ENCODE measurements around the gene TPI1.
A peak's percentile ranks its signal among the peaks of the same experiment; 100 is the strongest.

TPI1 gene

DNA sequence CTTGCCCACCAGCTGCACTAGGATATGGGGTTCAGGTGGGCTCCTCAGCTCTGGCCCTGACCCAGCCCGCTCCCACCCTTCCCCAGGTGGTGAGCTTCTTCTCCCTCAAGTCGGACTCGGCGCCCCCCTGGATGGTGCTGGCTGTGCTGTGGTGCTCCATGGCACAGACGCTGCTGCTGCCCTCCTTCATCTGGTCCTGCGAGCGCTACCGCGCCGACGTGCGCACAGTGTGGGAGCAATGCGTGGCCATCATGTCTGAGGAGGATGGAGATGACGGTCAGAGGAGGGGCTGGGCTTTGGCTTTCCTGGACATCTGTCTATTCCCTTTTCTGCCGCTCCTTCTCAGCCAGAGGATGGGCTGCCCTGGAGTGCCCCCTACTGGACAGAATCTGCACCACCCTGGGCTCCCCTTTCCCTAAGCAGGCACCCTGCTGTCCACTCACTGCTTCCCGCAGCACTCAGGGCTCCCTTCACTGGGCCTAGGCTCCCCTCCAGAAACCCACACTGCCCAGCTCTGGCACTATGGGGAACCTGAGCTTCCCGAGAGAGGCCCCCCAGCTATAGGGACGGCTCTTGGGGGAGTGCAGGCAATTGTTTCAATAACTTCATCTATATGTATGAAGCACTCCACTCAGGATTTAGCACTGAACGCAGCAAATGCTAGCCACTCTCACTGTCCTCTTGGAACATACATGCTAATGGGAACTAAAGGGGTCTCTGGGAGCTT is 41.8 kb upstream of the TPI1 start:
- POLR2A ChIA-PET: no interaction called here
- CTCF ChIA-PET: interaction anchor here (0.6 to 7.6 kb wide), 33 partner anchors 9 to 287 kb away, joined by 3 to 60 read pairs (median 4); partner anchors contain the start of genes CD4, CDCA3, GNB3 and LAG3
- TF ChIP-seq CTCF (IDR thresholded peaks at IDR 0.05; ENCODE audit: control extremely low read depth, extremely low read depth, low read depth, missing control alignments): peak; percentile 93
- DNase-seq (ENCODE audit: extremely low spot score): peak; percentile 92

DNA sequence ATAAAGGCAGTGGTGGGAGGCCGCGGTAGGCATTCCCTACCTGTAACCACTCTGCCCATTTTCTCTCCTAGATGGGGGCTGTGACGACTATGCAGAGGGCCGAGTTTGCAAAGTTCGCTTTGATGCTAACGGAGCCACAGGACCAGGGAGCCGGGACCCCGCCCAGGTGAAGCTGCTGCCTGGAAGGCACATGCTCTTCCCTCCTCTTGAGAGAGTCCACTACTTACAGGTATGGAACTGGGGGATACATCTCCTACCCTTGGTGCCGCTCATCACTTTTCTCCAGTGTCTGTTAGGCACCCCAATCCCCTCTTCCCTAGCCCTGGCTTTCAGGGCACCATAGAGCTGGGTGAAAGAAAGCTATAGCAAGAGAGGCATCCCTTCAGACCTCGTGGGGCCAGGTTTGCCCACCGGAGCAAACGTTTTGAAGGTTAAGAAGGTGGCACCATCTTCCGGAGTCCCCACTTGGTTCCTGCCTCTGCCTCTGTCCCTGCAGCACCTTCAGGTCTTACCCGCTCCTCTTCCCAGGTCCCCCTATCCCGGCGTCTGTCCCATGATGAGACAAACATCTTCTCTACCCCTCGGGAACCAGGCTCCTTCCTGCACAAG is 41.1 kb upstream of the TPI1 start:
- CTCF ChIA-PET: interaction anchor here (0.6 to 7.6 kb wide), 20 partner anchors 8 to 163 kb away, joined by 3 to 60 read pairs (median 6); partner anchors contain the start of genes CDCA3, GNB3, LAG3 and MLF2
- POLR2A ChIA-PET: no interaction called here
- DNase-seq (ENCODE audit: extremely low spot score): no peak
- no peak for TF ChIP-seq CTCF (IDR thresholded peaks at IDR 0.05; ENCODE audit: control extremely low read depth, extremely low read depth, low read depth, missing control alignments)

DNA sequence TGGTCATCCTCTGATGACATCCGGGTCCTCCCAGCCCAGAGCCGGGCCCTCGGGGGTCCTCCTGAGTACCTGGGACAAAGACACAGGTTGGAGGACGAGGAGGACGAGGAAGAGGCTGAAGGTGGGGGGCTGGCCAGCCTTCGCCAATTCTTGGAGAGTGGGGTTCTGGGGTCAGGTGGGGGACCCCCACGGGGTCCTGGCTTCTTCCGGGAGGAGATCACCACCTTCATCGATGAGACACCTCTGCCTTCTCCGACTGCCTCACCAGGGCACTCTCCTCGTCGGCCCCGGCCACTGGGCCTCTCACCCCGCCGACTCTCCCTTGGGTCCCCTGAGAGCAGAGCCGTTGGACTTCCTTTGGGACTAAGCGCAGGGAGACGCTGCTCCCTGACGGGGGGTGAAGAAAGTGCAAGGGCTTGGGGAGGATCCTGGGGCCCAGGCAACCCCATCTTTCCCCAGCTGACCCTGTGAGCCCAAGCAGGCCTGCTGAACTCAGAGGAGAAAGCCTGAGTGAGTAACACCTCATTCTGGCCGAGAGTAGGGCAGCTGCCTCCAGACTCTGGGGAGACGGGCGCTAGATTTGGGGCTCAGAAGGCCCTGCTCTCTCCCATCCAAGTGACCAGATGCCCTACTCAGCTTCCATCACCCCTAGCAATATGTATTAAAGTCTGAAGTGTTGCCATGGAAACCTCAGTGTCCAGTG is 40.4 kb upstream of the TPI1 start:
- no peak for TF ChIP-seq CTCF (IDR thresholded peaks at IDR 0.05; ENCODE audit: control extremely low read depth, extremely low read depth, low read depth, missing control alignments)
- POLR2A ChIA-PET: no interaction called here
- CTCF ChIA-PET: interaction anchor here (0.6 to 7.6 kb wide), 15 partner anchors 8 to 163 kb away, joined by 3 to 60 read pairs (median 6); partner anchors contain the start of genes CDCA3, GNB3, MLF2 and PTMS
- no peak for DNase-seq (ENCODE audit: extremely low spot score)

DNA sequence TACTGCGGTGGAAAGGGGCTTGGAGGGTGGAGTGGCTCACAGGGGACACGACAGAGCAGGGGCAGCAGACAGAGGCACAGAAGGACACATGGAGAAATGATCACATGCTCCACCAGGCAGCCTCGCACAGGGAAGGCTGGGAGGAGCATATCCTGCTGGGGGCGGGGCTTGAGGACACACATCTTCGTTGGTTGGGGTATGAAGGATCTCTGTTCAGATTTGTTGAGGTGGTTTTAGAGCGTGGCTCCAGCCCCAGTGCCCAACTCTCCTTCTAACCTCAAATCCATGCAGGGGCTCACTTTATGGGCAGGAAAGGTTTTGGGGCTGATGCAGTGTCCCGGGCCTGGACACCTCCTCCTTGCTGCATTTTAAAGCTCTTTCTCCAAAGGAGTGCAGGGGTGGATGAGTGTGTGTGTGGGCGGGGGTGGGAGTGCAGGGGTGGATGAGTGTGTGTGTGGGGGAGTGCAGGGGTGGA is 39.9 kb upstream of the TPI1 start:
- no peak for TF ChIP-seq CTCF (IDR thresholded peaks at IDR 0.05; ENCODE audit: control extremely low read depth, extremely low read depth, low read depth, missing control alignments)
- POLR2A ChIA-PET: no interaction called here
- no peak for DNase-seq (ENCODE audit: extremely low spot score)
- CTCF ChIA-PET: interaction anchor here (0.8 to 7.6 kb wide), 6 partner anchors 7 to 74 kb away, joined by 3 to 60 read pairs (median 19); partner anchors contain the start of genes GNB3, MLF2 and PTMS

GRCh38 chr12:6827982-6828780 is 39.1 kb upstream of the TPI1 start, which contains the start of gene P3H3:
Gene P3H3, plus strand, starts transcription at chr12:6828407. Its CDS starts 34 bp downstream, at chr12:6828441.
- no peak for DNase-seq (ENCODE audit: extremely low spot score)
- peak; percentile 19 for TF ChIP-seq CTCF (IDR thresholded peaks at IDR 0.05; ENCODE audit: control extremely low read depth, extremely low read depth, low read depth, missing control alignments)
- CTCF ChIA-PET: interaction anchor here (1.0 to 6.6 kb wide), 11 partner anchors 9 to 274 kb away, joined by 3 to 60 read pairs (median 3); partner anchors contain the start of genes COPS7A, GNB3, MLF2 and PTMS
- POLR2A ChIA-PET: no interaction called here
